ENCODE results near the gene CCDC3. TPM values are rescaled to one million over a fixed set of nuclear protein-coding genes. Genes with fewer than 3 reads are reported as not detected.

CCDC3 gene
- total and polyA plus RNA-seq, 2 of the 4 experiments (the other 2 are of a cell fraction), result 0.29 to 0.36 TPM

GRCh38 chr10:12938271-12938670 lies 63.2 kb downstream of the CCDC3 start:
- CTCF ChIA-PET, result no interaction called here
- H2BK120ac ChIP-seq (ENCODE audit: low read depth, low read length), result no peak overlapping the region
- no peak overlapping the region for H3K4ac ChIP-seq (ENCODE audit: low read depth, low read length)
- dilution Hi-C loops (cut with HindIII; ENCODE audit: low sequenced_read_pairs, unreplicated experiment) (no loop called here), in situ Hi-C loops (cut with MboI; ENCODE audit: low sequenced_read_pairs) (no loop called here), intact Hi-C loops (cut with micrococcal nuclease) (no loop called here)
- no peaks in the 10 kb centered on the region; the same call in 1 of the 2 replicates for H3K9me3 ChIP-seq (ENCODE audit: control insufficient read depth, insufficient read depth, low read length)
- H4K5ac ChIP-seq (ENCODE audit: low read depth, low read length), result no peak overlapping the region
- H3K9ac ChIP-seq (ENCODE audit: low read depth, low read length), result no peak overlapping the region
- no peak overlapping the region for H2BK20ac ChIP-seq (ENCODE audit: low read depth, low read length)
- H3K27ac ChIP-seq (ENCODE audit: insufficient read depth, low read length), result no peak overlapping the region
- no peak overlapping the region for H3K4me2 ChIP-seq (ENCODE audit: low read depth, low read length)
- H3K14ac ChIP-seq (replicated peaks; ENCODE audit: low read depth, low read length), result no peak overlapping the region
- no peaks in the 10 kb centered on the region for H3K27me3 ChIP-seq (ENCODE audit: control insufficient read depth, insufficient read depth, low read length)
- H3K23ac ChIP-seq (ENCODE audit: low read depth, low read length), result no peak overlapping the region
- no peak overlapping the region for H2BK15ac ChIP-seq (ENCODE audit: low read depth, low read length)
- ATAC-seq (ENCODE audit: low read depth) (no peak), DNase-seq (no peak)
- H4K20me1 ChIP-seq (ENCODE audit: insufficient read depth, low read length), result no peaks in the 10 kb centered on the region
- H3K4me3 ChIP-seq (ENCODE audit: insufficient read depth, low read depth, low read length), result no peak overlapping the region
- H2BK5ac ChIP-seq (ENCODE audit: low read depth, low read length, poor library complexity, severe bottlenecking), result no peak overlapping the region
- H3K18ac ChIP-seq (ENCODE audit: low read depth, low read length), result no peak overlapping the region
- no peak overlapping the region for H2AFZ ChIP-seq (replicated peaks; ENCODE audit: low read length, poor library complexity)
- POLR2A ChIA-PET (ENCODE audit: unreplicated experiment), result no interaction called here
- no peaks in the 10 kb centered on the region for H3K79me1 ChIP-seq (ENCODE audit: low read depth in 1 of 2, low read length in 2 of 2)
- no peak overlapping the region for H4K91ac ChIP-seq (ENCODE audit: insufficient read depth, low read depth, low read length)
- no peak overlapping the region for H2AK9ac ChIP-seq (replicated peaks; ENCODE audit: low read depth, low read length, poor library complexity)
- WGBS, 2 experiments (ENCODE audit: extremely low coverage in 2 of 2, insufficient read length in 1 of 2), result no CpG with 5 or more reads among the region's 4 CpGs
- H3K9me1 ChIP-seq (ENCODE audit: insufficient read depth, low read length), result no peaks in the 10 kb centered on the region
- TF ChIP-seq CTCF (conservative IDR thresholded peaks at IDR 0.05; ENCODE audit: low read depth, low read length), result no peak
- TF ChIP-seq CEBPB (IDR thresholded peaks at IDR 0.05; ENCODE audit: low read depth, low read length), result no peak
- TF ChIP-seq RAD21 (IDR thresholded peaks at IDR 0.05; ENCODE audit: low read length), result no peak
- no peak for TF ChIP-seq ELK1 (IDR thresholded peaks at IDR 0.05; ENCODE audit: borderline replicate concordance, low read depth, low read length)
- TF ChIP-seq MAFK (IDR thresholded peaks at IDR 0.05; ENCODE audit: low read depth, low read length), result no peak
- TF ChIP-seq USF2 (IDR thresholded peaks at IDR 0.05; ENCODE audit: low read depth, low read length), result no peak
- no peak for TF ChIP-seq RCOR1 (IDR thresholded peaks at IDR 0.05; ENCODE audit: insufficient replicate concordance, low read length)
- no peak for TF ChIP-seq CHD1 (IDR thresholded peaks at IDR 0.05; ENCODE audit: low read depth, low read length)
- TF ChIP-seq SMC3 (IDR thresholded peaks at IDR 0.05; ENCODE audit: low read depth, low read length), result no peak
- no peak for TF ChIP-seq NFE2L2 (IDR thresholded peaks at IDR 0.05; ENCODE audit: low read depth, low read length)
- TF ChIP-seq MAZ (IDR thresholded peaks at IDR 0.05; ENCODE audit: borderline replicate concordance, low read depth, low read length), result no peak
- TF ChIP-seq MXI1 (IDR thresholded peaks at IDR 0.05; ENCODE audit: borderline replicate concordance, low read depth, low read length), result no peak
- no peak for TF ChIP-seq POLR2A (IDR thresholded peaks at IDR 0.05; ENCODE audit: low read depth, low read length)
- no peak for TF ChIP-seq FOS (IDR thresholded peaks at IDR 0.05; ENCODE audit: low read depth, low read length)
- no peak for TF ChIP-seq BHLHE40 (IDR thresholded peaks at IDR 0.05; ENCODE audit: low read depth, low read length)
- TF ChIP-seq RFX5 (IDR thresholded peaks at IDR 0.05; ENCODE audit: low read depth, low read length), result no peak
- no peaks in the 10 kb centered on the region for H3K36me3 ChIP-seq (ENCODE audit: control insufficient read depth, insufficient read depth, low read length)
- H3K4me1 ChIP-seq (ENCODE audit: control insufficient read depth, insufficient read depth, low read length), result peaks cover 3% of the 10 kb centered on the region; the same call in 1 of the 2 replicates
- no peak overlapping the region for H3K56ac ChIP-seq (ENCODE audit: extremely low read depth, insufficient read depth, low read length)
- H2AK5ac ChIP-seq (ENCODE audit: low read depth, low read length), result no peak overlapping the region
- no peak overlapping the region for H4K8ac ChIP-seq (ENCODE audit: low read depth in 2 of 2, low read length in 2 of 2)
- BruUV-seq (replicated peaks), result no TSS peak
